Liver (tissue), 9 donors: ENCODE data around the gene SLMAP. TPM values are rescaled to one million over a fixed set of nuclear protein-coding genes. Genes with fewer than 3 reads are reported as not detected.

ENCODE experiments used
- DNase-seq: peaks from one replicate; pipeline ENCODE4 v3.0.0-alpha.2; 2017; ENCODE audit warnings: low spot score
- H3K27ac ChIP-seq, 2 donors: one replicate each; pipeline ENCODE4 v1.7.0; 2013; ENCODE audit warnings: inconsistent platforms in 2 of 2, low read length in 2 of 2, control low read depth in 1 of 2, low read depth in 1 of 2, mild to moderate bottlenecking in 1 of 2
- H3K27me3 ChIP-seq, 4 donors: one replicate each; pipeline versions ENCODE4 v1.6.1 to v1.7.0; 2013; ENCODE audit warnings: low read length in 3 of 4, inconsistent platforms in 1 of 4, mild to moderate bottlenecking in 1 of 4, moderate library complexity in 1 of 4; ENCODE audit not compliant: control insufficient read depth in 4 of 4, insufficient read depth in 4 of 4
- H3K36me3 ChIP-seq, 4 donors: one replicate each; pipeline versions ENCODE4 v1.6.1 to v1.7.0; 2013; ENCODE audit warnings: low read length in 3 of 4, mild to moderate bottlenecking in 3 of 4, low read depth in 1 of 4, moderate library complexity in 1 of 4; ENCODE audit not compliant: control insufficient read depth in 4 of 4, insufficient read depth in 3 of 4
- H3K4me1 ChIP-seq, 4 donors: one replicate each; pipeline versions ENCODE4 v1.6.1 to v1.7.0; 2013; ENCODE audit warnings: low read length in 3 of 4, mild to moderate bottlenecking in 3 of 4, moderate library complexity in 1 of 4; ENCODE audit not compliant: control insufficient read depth in 4 of 4, insufficient read depth in 4 of 4
- H3K4me3 ChIP-seq, 3 donors: one replicate each; pipeline versions ENCODE4 v1.6.1 to v1.7.0; 2013; ENCODE audit warnings: low read length in 3 of 3, control low read depth in 1 of 3, low read depth in 1 of 3, mild to moderate bottlenecking in 1 of 3
- H3K9ac ChIP-seq, 2 donors: one replicate each; pipeline ENCODE4 v1.7.0; 2013; ENCODE audit warnings: low read length in 2 of 2, mild to moderate bottlenecking in 2 of 2, moderate library complexity in 2 of 2, control low read depth in 1 of 2, low read depth in 1 of 2
- H3K9me3 ChIP-seq, 4 donors: one replicate each; pipeline versions ENCODE4 v1.6.1 to v1.7.0; 2013; ENCODE audit warnings: low read length in 3 of 4; ENCODE audit not compliant: control insufficient read depth in 4 of 4
- EGR1 ChIP-seq, 2 donors: IDR thresholded peaks; 2 replicates each; pipeline ENCODE4 v1.6.1; 2016 to 2018; ENCODE audit warnings: antibody characterized with exemption in 2 of 2, low read depth in 2 of 2
- FOXA1 ChIP-seq: IDR thresholded peaks from 2 replicates; pipeline ENCODE4 v1.6.1; 2016; ENCODE audit warnings: antibody characterized with exemption
- FOXA2 ChIP-seq: IDR thresholded peaks from 2 replicates; pipeline ENCODE4 v1.6.1; 2016; ENCODE audit warnings: antibody characterized with exemption
- GABPA ChIP-seq, 2 donors: IDR thresholded peaks in 1 of 2; conservative IDR thresholded peaks in 1 of 2; 2 replicates each; pipeline ENCODE4 v1.6.1; 2016; ENCODE audit warnings: antibody characterized with exemption in 2 of 2, mild to moderate bottlenecking in 1 of 2, moderate library complexity in 1 of 2
- HNF4A ChIP-seq, 2 donors: conservative IDR thresholded peaks; 2 replicates each; pipeline ENCODE4 v1.6.1; 2016; ENCODE audit warnings: antibody characterized with exemption in 2 of 2, mild to moderate bottlenecking in 2 of 2
- HNF4G ChIP-seq: IDR thresholded peaks from 2 replicates; pipeline ENCODE4 v1.6.1; 2016; ENCODE audit warnings: antibody characterized with exemption
- JUND ChIP-seq, 2 donors: IDR thresholded peaks; 2 replicates each; pipeline ENCODE4 v1.6.1; 2016; ENCODE audit warnings: antibody characterized with exemption in 2 of 2
- NR2F2 ChIP-seq: IDR thresholded peaks from 2 replicates; pipeline ENCODE4 v1.6.1; 2016; ENCODE audit warnings: antibody characterized with exemption
- RAD21 ChIP-seq, 2 donors: IDR thresholded peaks; 2 replicates each; pipeline ENCODE4 v1.6.1; 2016; ENCODE audit warnings: antibody characterized with exemption in 2 of 2, mild to moderate bottlenecking in 2 of 2
- RXRA ChIP-seq, 2 donors: IDR thresholded peaks; 2 replicates each; pipeline ENCODE4 v1.6.1; 2017 to 2018; ENCODE audit warnings: antibody characterized with exemption in 2 of 2, mild to moderate bottlenecking in 1 of 2
- SP1 ChIP-seq: IDR thresholded peaks from 2 replicates; pipeline ENCODE4 v1.6.1; 2018; ENCODE audit warnings: antibody characterized with exemption, mild to moderate bottlenecking
- TAF1 ChIP-seq: conservative IDR thresholded peaks from 2 replicates; pipeline ENCODE4 v1.6.1; 2016; ENCODE audit warnings: antibody characterized with exemption, mild to moderate bottlenecking
- YY1 ChIP-seq: IDR thresholded peaks from 2 replicates; pipeline ENCODE4 v1.6.1; 2016; ENCODE audit warnings: antibody characterized with exemption, mild to moderate bottlenecking
- WGBS: extraction: QIAGEN DNeasy Blood & Tissue Kit; methylation state at CpG from one replicate; pipeline ENCODE4 v1.1.7; 2013; 5-methylcytosine and 5-hydroxymethylcytosine counted together
- polyA plus RNA-seq, 2 donors: library from polyadenylated mRNA; stranded (reverse) in 1 of 2; unstranded in 1 of 2; fragments of 200-250 nt in 1 of 2; fragments of >200 nt in 1 of 2; fragmentation: Nextera tagmentation in 1 of 2; extraction: Ambion mirVana in 1 of 2; gene quantifications; one replicate each; pipeline versions ENCODE4 v1.2.1 to v1.2.3, GENCODE V29; 2013 to 2015
- total RNA-seq, 2 donors: library from RNA; depleted of rRNA; stranded (reverse); fragments of >200 nt; gene quantifications; one replicate each; pipeline ENCODE4 v1.2.3, GENCODE V29; 2014
- TF ChIP-seq, protein P1 (sequence below): IDR thresholded peaks from 2 replicates; pipeline ENCODE4 v1.6.1; 2016; ENCODE audit warnings: antibody characterized with exemption
- TF ChIP-seq, protein P2 (sequence below): fragments of 150-350 bp; IDR thresholded peaks from 2 replicates; pipeline ENCODE4 v1.5.1; 2017; ENCODE audit warnings: improper control_type of control experiment, low read depth, low read length; ENCODE audit not compliant: missing input control
- TF ChIP-seq, protein P3 (sequence below): IDR thresholded peaks from 2 replicates; pipeline ENCODE4 v1.6.1; 2016; ENCODE audit warnings: antibody characterized with exemption
- TF ChIP-seq, protein P4 (sequence below): IDR thresholded peaks from 2 replicates; pipeline ENCODE4 v1.6.1; 2016; ENCODE audit warnings: antibody characterized with exemption, mild to moderate bottlenecking
- TF ChIP-seq, protein P5 (sequence below): IDR thresholded peaks from 2 replicates; pipeline ENCODE4 v1.6.1; 2016; ENCODE audit warnings: antibody characterized with exemption
- donor health status: healthy.
- donor health status: healthy.
- donor health status: healthy.
- donor health status: healthy.
- donor health status: healthy.

SLMAP gene
- total and polyA plus RNA-seq, 4 donors = 10.2 to 37.8 (median 19.4) TPM

DNA sequence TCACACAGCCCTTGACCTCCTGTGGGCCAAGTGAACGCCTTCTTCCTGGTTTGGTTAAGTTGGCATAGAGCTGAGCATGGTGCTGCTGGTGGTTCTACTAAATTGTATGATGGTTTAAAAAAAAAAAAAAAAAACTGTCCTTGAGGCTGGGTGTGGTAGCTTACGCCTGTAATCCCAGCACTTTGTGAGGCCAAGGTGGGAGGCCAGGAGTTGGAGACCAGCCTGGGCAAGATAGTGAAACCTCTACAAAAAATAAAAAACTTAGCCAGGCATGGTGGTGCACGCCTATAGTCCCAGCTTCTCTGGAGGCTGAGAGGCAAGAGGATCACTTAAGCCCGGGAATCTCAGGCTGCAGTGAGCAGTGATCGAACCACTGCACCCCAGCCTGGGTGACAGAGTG lies 193.2 kb downstream of the SLMAP start:
- Histone ChIP-seq H3K36me3 (no peaks in the 10 kb centered on the region), H3K9ac (no peak overlapping the region), H3K4me1 (no peaks in the 10 kb centered on the region), H3K9me3 (no peaks in the 10 kb centered on the region), H3K27me3 (no peaks in the 10 kb centered on the region), H3K4me3 (no peak overlapping the region), H3K27ac (no peak overlapping the region)
- 94% methylated on average over 5 of the region's 5 CpGs for WGBS
- TF ChIP-seq, protein P1, sequence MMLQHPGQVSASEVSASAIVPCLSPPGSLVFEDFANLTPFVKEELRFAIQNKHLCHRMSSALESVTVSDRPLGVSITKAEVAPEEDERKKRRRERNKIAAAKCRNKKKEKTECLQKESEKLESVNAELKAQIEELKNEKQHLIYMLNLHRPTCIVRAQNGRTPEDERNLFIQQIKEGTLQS = no peak
- TF ChIP-seq GABPA (IDR thresholded peaks at IDR 0.05 in 1 of 2, conservative IDR thresholded peaks at IDR 0.05 in 1 of 2) = no peak
- TF ChIP-seq, protein P2, sequence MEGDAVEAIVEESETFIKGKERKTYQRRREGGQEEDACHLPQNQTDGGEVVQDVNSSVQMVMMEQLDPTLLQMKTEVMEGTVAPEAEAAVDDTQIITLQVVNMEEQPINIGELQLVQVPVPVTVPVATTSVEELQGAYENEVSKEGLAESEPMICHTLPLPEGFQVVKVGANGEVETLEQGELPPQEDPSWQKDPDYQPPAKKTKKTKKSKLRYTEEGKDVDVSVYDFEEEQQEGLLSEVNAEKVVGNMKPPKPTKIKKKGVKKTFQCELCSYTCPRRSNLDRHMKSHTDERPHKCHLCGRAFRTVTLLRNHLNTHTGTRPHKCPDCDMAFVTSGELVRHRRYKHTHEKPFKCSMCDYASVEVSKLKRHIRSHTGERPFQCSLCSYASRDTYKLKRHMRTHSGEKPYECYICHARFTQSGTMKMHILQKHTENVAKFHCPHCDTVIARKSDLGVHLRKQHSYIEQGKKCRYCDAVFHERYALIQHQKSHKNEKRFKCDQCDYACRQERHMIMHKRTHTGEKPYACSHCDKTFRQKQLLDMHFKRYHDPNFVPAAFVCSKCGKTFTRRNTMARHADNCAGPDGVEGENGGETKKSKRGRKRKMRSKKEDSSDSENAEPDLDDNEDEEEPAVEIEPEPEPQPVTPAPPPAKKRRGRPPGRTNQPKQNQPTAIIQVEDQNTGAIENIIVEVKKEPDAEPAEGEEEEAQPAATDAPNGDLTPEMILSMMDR = no peak
- DNase-seq = no peak

DNA sequence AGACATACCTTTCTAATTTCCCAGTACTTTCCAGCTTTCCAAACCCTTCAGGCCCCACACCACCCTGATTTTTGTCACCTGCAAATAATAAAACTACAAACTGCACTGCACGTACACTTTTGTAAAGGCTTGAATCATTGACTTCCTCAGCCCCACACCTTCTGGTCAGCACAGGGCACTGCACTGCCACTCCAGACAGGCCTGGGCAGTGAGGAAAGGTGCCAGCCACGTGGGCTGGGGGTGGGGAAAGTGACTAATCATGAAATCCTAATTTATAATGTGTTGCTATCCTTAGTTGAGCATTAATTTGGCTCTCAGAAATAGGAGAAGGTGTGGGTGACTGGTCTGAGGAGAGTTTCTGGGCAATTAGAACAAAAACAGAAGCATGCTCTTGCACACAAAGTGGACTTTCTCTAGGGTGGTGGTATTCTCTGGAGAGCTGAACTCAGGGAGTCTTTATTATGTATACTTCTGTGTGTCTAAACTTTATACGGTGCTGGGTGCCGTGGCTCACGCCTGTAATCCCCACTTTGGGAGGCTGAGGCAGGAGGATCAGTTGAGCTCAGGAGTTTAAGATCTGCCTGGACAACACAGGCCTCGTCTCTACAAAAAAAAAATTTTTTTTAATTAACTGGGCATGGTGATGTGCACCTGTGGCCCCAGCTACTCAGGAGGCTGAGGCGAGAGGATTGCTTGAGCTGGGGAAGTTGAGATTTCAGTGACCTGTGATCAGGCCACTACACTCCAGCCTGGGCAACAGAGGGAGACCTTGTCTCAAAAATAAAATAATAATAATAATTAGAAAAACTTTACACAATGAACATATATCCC lies 193.9 kb downstream of the SLMAP start:
- H3K4me1 ChIP-seq = no peaks in the 10 kb centered on the region
- no peak for TF ChIP-seq RAD21 (IDR thresholded peaks at IDR 0.05)
- no peak for TF ChIP-seq HNF4G
- TF ChIP-seq, protein P2 = no peak
- TF ChIP-seq FOXA1 = no peak
- no peak for TF ChIP-seq EGR1 (IDR thresholded peaks at IDR 0.05; ENCODE audit: low read depth in 2 of 2)
- TF ChIP-seq SP1 = no peak
- no peak for TF ChIP-seq YY1
- no peak for TF ChIP-seq NR2F2
- TF ChIP-seq, protein P1 = no peak
- TF ChIP-seq GABPA (IDR thresholded peaks at IDR 0.05 in 1 of 2, conservative IDR thresholded peaks at IDR 0.05 in 1 of 2) = no peak
- TF ChIP-seq HNF4A (conservative IDR thresholded peaks at IDR 0.05) = no peak
- no peak for TF ChIP-seq JUND (IDR thresholded peaks at IDR 0.05)
- TF ChIP-seq, protein P3, sequence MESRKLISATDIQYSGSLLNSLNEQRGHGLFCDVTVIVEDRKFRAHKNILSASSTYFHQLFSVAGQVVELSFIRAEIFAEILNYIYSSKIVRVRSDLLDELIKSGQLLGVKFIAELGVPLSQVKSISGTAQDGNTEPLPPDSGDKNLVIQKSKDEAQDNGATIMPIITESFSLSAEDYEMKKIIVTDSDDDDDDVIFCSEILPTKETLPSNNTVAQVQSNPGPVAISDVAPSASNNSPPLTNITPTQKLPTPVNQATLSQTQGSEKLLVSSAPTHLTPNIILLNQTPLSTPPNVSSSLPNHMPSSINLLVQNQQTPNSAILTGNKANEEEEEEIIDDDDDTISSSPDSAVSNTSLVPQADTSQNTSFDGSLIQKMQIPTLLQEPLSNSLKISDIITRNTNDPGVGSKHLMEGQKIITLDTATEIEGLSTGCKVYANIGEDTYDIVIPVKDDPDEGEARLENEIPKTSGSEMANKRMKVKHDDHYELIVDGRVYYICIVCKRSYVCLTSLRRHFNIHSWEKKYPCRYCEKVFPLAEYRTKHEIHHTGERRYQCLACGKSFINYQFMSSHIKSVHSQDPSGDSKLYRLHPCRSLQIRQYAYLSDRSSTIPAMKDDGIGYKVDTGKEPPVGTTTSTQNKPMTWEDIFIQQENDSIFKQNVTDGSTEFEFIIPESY = no peak
- no peak for TF ChIP-seq TAF1
- TF ChIP-seq FOXA2 = no peak
- TF ChIP-seq, protein P4, sequence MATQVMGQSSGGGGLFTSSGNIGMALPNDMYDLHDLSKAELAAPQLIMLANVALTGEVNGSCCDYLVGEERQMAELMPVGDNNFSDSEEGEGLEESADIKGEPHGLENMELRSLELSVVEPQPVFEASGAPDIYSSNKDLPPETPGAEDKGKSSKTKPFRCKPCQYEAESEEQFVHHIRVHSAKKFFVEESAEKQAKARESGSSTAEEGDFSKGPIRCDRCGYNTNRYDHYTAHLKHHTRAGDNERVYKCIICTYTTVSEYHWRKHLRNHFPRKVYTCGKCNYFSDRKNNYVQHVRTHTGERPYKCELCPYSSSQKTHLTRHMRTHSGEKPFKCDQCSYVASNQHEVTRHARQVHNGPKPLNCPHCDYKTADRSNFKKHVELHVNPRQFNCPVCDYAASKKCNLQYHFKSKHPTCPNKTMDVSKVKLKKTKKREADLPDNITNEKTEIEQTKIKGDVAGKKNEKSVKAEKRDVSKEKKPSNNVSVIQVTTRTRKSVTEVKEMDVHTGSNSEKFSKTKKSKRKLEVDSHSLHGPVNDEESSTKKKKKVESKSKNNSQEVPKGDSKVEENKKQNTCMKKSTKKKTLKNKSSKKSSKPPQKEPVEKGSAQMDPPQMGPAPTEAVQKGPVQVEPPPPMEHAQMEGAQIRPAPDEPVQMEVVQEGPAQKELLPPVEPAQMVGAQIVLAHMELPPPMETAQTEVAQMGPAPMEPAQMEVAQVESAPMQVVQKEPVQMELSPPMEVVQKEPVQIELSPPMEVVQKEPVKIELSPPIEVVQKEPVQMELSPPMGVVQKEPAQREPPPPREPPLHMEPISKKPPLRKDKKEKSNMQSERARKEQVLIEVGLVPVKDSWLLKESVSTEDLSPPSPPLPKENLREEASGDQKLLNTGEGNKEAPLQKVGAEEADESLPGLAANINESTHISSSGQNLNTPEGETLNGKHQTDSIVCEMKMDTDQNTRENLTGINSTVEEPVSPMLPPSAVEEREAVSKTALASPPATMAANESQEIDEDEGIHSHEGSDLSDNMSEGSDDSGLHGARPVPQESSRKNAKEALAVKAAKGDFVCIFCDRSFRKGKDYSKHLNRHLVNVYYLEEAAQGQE = no peak
- TF ChIP-seq RXRA (IDR thresholded peaks at IDR 0.05) = no peak
- TF ChIP-seq, protein P5, sequence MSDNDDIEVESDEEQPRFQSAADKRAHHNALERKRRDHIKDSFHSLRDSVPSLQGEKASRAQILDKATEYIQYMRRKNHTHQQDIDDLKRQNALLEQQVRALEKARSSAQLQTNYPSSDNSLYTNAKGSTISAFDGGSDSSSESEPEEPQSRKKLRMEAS = no peak
- 87% methylated on average over 7 of the region's 7 CpGs for WGBS
- no peak for DNase-seq
- H3K27ac ChIP-seq = no peak overlapping the region
- H3K9ac ChIP-seq = no peak overlapping the region
- no peaks in the 10 kb centered on the region for H3K36me3 ChIP-seq
- no peak overlapping the region for H3K4me3 ChIP-seq
- H3K27me3 ChIP-seq = no peaks in the 10 kb centered on the region
- no peaks in the 10 kb centered on the region for H3K9me3 ChIP-seq
